Measurements from ENCODE around the gene RALGAPB. TPM values are rescaled to one million over a fixed set of nuclear protein-coding genes. Genes with fewer than 3 reads are reported as not detected.

The RALGAPB gene
- total RNA-seq, result 10 to 100 TPM; 38.3 to 45.5 TPM
- polyA plus RNA-seq (2013, experiment 1 of 2), result 24.1 TPM
- polyA plus RNA-seq (2013, experiment 2 of 2), result 25.3 TPM
- long read RNA-seq, experiment 1, partial matches to known transcripts, result 5 of 18 reads
- long read RNA-seq, experiment 1, other reads (novel, unspliced or antisense), result 13 of 18 reads
- long read RNA-seq, experiment 2, full-length matches to known transcripts, result 9 of 41 reads
- long read RNA-seq, experiment 2, partial matches to known transcripts, result 10 of 41 reads
- long read RNA-seq, experiment 2, other reads (novel, unspliced or antisense), result 22 of 41 reads
- long read RNA-seq, experiment 3, full-length matches to known transcripts, result 8 of 33 reads
- long read RNA-seq, experiment 3, partial matches to known transcripts, result 9 of 33 reads
- long read RNA-seq, experiment 3, other reads (novel, unspliced or antisense), result 16 of 33 reads
- long read RNA-seq, experiment 4, partial matches to known transcripts, result 2 of 3 reads
- long read RNA-seq, experiment 4, other reads (novel, unspliced or antisense), result 1 of 3 reads

DNA sequence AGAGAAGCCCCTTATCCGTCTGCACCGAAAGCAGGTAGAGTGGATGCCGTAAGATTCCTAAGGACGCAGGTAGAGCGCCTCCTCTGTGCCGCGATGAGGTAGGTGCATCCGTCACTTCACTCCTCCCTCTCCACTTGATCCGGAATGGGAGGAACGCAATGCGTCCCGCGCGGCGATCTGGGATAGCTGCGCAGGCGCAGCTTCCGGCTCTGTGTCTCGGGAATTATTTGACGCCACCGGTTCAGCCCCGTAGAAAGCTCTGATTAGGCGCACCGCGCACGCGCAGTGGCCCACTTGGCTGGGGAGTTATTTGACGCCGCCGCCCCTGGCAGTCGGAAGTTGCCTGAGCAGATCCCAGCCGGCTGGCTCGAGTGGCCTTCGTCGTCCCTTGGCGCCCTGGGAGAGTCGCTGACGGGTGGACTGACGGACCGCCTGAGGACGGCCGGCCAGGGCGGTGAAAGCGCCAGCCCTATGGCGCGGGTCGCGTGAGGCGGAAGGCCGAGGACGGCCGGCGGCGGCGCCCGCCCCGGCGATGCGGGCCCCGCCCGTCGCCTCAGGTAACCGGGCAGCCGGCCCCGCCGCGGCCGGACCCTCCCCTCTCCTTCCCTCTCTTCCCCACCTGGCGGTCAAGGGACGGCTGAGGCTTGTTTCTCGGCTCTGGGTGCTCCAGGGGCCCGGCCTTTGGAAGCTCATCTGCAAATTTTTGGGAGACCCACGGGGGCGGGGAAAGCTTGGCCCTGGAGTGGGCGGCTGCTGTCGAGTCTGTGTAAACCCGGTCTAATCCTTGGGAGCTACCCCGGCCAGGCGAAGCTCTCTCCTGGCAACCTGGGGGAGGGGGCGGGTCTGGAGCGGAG is at the start of gene RALGAPB:
Gene RALGAPB, plus strand, starts transcription at position 331 of the 854 bp plus-strand sequence. CDS start 15,590 bp downstream, outside the sequence.
- H3K9me3 Mint-ChIP-seq, result no peaks in the 10 kb centered on the region
- Histone ChIP-seq H3K4me3 (ENCODE audit: low read length) (peak within 1 kb of the TSS; percentile 97), H3K9me3 (ENCODE audit: control insufficient read depth, low read length) (no peaks in the 10 kb centered on the region), H3K27ac (ENCODE audit: low read depth, low read length) (peak within 1 kb of the TSS; percentile 73), H3K4me1 (ENCODE audit: control insufficient read depth, insufficient read depth, low read length) (peaks cover 5% of the 10 kb centered on the region), H3K27me3 (ENCODE audit: control insufficient read depth, insufficient read depth, low read length, poor library complexity, severe bottlenecking) (no peaks in the 10 kb centered on the region), H3K9ac (ENCODE audit: extremely low read depth, low read length, poor library complexity, severe bottlenecking) (peak within 1 kb of the TSS; percentile 87), H3K36me3 (ENCODE audit: control insufficient read depth, insufficient read depth, low read length) (no peaks in the 10 kb centered on the region)
- peaks cover 5% of the 10 kb centered on the region for H3K27me3 Mint-ChIP-seq (ENCODE audit: insufficient read depth)
- peaks cover 4% of the 10 kb centered on the region for H3K36me3 Mint-ChIP-seq (ENCODE audit: low read depth)
- TF ChIP-seq CTCF (conservative IDR thresholded peaks at IDR 0.05), result peak; percentile 64
- peak within 1 kb of the TSS; percentile 96 for H3K27ac Mint-ChIP-seq
- 0% methylated on average over 29 to 81 of the region's 81 CpGs for WGBS, 2 experiments (ENCODE audit: insufficient coverage in 1 of 2, insufficient read length in 1 of 2)
- H3K4me3 Mint-ChIP-seq, result peak within 1 kb of the TSS; percentile 88
- peak; percentile 100 for DNase-seq
- peaks cover 27% of the 10 kb centered on the region for H3K4me1 Mint-ChIP-seq

- Mint-ChIP-seq H3K4me3 (no peak overlapping the region), H3K36me3 (ENCODE audit: low read depth) (peaks cover 90% of the 10 kb centered on the region), H3K27ac (no peak overlapping the region), H3K9me3 (no peaks in the 10 kb centered on the region), H3K27me3 (ENCODE audit: insufficient read depth) (no peaks in the 10 kb centered on the region), H3K4me1 (no peaks in the 10 kb centered on the region)
- H3K27ac ChIP-seq (ENCODE audit: low read depth, low read length), result no peak overlapping the region
- no peak for TF ChIP-seq CTCF (conservative IDR thresholded peaks at IDR 0.05)
- H3K9me3 ChIP-seq (ENCODE audit: control insufficient read depth, low read length), result no peaks in the 10 kb centered on the region
- no peaks in the 10 kb centered on the region for H3K4me1 ChIP-seq (ENCODE audit: control insufficient read depth, insufficient read depth, low read length)
- no peaks in the 10 kb centered on the region for H3K27me3 ChIP-seq (ENCODE audit: control insufficient read depth, insufficient read depth, low read length, poor library complexity, severe bottlenecking)
- peaks cover 97% of the 10 kb centered on the region for H3K36me3 ChIP-seq (ENCODE audit: control insufficient read depth, insufficient read depth, low read length)
- WGBS, 2 experiments (ENCODE audit: insufficient coverage in 1 of 2, insufficient read length in 1 of 2), result 80 to 93% methylated on average over 4 of the region's 4 CpGs
- H3K4me3 ChIP-seq (ENCODE audit: low read length), result no peak overlapping the region
- H3K9ac ChIP-seq (ENCODE audit: extremely low read depth, low read length, poor library complexity, severe bottlenecking), result no peak overlapping the region
- no peak for DNase-seq
Observed at GRCh38 chr20:38423541-38423940, 49.1 kb upstream of the RALGAPB start.

GRCh38 chr20:38424401-38424800 is 48.2 kb upstream of the RALGAPB start:
- no peak for DNase-seq
- Histone ChIP-seq H3K9me3 (ENCODE audit: control insufficient read depth, low read length) (no peaks in the 10 kb centered on the region), H3K4me3 (ENCODE audit: low read length) (no peak overlapping the region), H3K27ac (ENCODE audit: low read depth, low read length) (no peak overlapping the region), H3K4me1 (ENCODE audit: control insufficient read depth, insufficient read depth, low read length) (no peaks in the 10 kb centered on the region), H3K36me3 (ENCODE audit: control insufficient read depth, insufficient read depth, low read length) (peaks cover 98% of the 10 kb centered on the region), H3K27me3 (ENCODE audit: control insufficient read depth, insufficient read depth, low read length, poor library complexity, severe bottlenecking) (no peaks in the 10 kb centered on the region), H3K9ac (ENCODE audit: extremely low read depth, low read length, poor library complexity, severe bottlenecking) (no peak overlapping the region)
- no peaks in the 10 kb centered on the region for H3K4me1 Mint-ChIP-seq
- H3K27ac Mint-ChIP-seq, result peak overlapping the region; percentile 11
- TF ChIP-seq CTCF (conservative IDR thresholded peaks at IDR 0.05), result no peak
- no peak overlapping the region for H3K4me3 Mint-ChIP-seq
- peaks cover 92% of the 10 kb centered on the region for H3K36me3 Mint-ChIP-seq (ENCODE audit: low read depth)
- H3K27me3 Mint-ChIP-seq (ENCODE audit: insufficient read depth), result no peaks in the 10 kb centered on the region
- H3K9me3 Mint-ChIP-seq, result no peaks in the 10 kb centered on the region
- 75 to 97% methylated on average over 1 of the region's 1 CpG for WGBS, 2 experiments (ENCODE audit: insufficient coverage in 1 of 2, insufficient read length in 1 of 2)

Measured in endodermal cell (in vitro differentiated cells).